Neutrophil (primary cell): ENCODE data around the gene SLC31A2.
A peak's percentile ranks its signal among the peaks of the same experiment; 100 is the strongest.

ENCODE experiments used
- H3K27ac ChIP-seq: fragments of 200-600 bp; sonication (generic); 2 replicates; pipeline ENCODE4 v1.5.1; 2016; ENCODE audit warnings: mild to moderate bottlenecking, moderate library complexity
- H3K27me3 ChIP-seq: fragments of 200-600 bp; sonication (generic); 2 replicates; pipeline ENCODE4 v1.6.0; 2016; ENCODE audit warnings: mild to moderate bottlenecking
- H3K36me3 ChIP-seq: fragments of 200-600 bp; sonication (generic); 2 replicates; pipeline ENCODE4 v1.5.1; 2017
- H3K4me1 ChIP-seq, 2 experiments: fragments of 200-600 bp in 1 of 2; sonication (generic) in 1 of 2; 1 replicate in 1 of 2; 2 replicates in 1 of 2; pipeline versions ENCODE4 v1.5.1 to v1.6.1; 2013 to 2016; ENCODE audit warnings: low read depth in 1 of 2, low read length in 1 of 2, mild to moderate bottlenecking in 1 of 2, moderate library complexity in 1 of 2; ENCODE audit not compliant: control insufficient read depth in 1 of 2, insufficient read depth in 1 of 2
- H3K4me3 ChIP-seq, 2 experiments: fragments of 200-600 bp in 1 of 2; sonication (generic) in 1 of 2; 1 replicate in 1 of 2; 2 replicates in 1 of 2; pipeline ENCODE4 v1.5.1; 2013 to 2016; ENCODE audit warnings: low read depth in 1 of 2, low read length in 1 of 2, mild to moderate bottlenecking in 1 of 2, moderate library complexity in 1 of 2
- H3K9me3 ChIP-seq: fragments of 200-600 bp; sonication (generic); 2 replicates; pipeline ENCODE4 v1.5.1; 2016
- TF ChIP-seq, protein P1 (sequence below): fragments of 200-600 bp; sonication (generic); IDR thresholded peaks from 2 replicates; pipeline ENCODE4 v1.5.1; 2016; ENCODE audit warnings: antibody characterized with exemption

The SLC31A2 gene

DNA sequence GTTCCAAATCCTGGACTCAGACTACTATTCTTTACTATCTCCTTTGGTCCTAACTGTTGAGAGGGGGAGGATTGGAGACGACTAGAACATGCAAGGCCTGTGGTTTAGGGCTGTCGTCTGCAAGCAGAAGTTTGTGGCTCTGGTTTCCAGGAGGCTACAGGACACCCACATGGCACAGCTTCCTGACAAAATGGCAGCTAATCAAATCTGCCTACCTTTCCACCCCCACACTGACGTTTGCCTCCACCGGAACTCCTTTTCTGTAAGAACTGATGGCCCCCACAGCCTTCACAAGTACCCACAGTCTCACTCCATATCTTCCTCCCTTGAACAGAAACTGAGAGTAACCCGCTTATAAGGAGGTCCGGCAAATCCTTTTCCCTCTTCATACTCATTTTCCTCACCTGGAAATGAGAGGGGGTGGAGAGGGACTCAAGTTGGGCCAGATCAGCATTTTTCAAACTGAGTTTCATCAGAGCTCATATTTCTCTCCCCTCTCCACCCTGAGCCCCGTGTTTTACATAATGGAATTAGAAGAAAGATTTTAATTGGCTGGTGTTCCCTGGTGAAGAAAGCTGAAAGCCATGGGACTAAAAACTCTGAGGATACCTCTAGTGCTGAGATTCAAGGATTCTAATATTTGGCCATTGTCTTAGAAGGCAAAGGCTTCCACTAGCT, 5.2 kb downstream of the SLC31A2 start:
- Histone ChIP-seq H3K4me1 (peaks cover 55 to 58% of the 10 kb centered on the region in 2 experiments), H3K9me3 (no peaks in the 10 kb centered on the region), H3K27ac (peak overlapping the region; percentile 94), H3K4me3 (peak overlapping the region; percentile 19 to 38), H3K27me3 (no peaks in the 10 kb centered on the region), H3K36me3 (peaks cover 53% of the 10 kb centered on the region)
- TF ChIP-seq, protein P1, sequence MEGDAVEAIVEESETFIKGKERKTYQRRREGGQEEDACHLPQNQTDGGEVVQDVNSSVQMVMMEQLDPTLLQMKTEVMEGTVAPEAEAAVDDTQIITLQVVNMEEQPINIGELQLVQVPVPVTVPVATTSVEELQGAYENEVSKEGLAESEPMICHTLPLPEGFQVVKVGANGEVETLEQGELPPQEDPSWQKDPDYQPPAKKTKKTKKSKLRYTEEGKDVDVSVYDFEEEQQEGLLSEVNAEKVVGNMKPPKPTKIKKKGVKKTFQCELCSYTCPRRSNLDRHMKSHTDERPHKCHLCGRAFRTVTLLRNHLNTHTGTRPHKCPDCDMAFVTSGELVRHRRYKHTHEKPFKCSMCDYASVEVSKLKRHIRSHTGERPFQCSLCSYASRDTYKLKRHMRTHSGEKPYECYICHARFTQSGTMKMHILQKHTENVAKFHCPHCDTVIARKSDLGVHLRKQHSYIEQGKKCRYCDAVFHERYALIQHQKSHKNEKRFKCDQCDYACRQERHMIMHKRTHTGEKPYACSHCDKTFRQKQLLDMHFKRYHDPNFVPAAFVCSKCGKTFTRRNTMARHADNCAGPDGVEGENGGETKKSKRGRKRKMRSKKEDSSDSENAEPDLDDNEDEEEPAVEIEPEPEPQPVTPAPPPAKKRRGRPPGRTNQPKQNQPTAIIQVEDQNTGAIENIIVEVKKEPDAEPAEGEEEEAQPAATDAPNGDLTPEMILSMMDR: no peak

DNA sequence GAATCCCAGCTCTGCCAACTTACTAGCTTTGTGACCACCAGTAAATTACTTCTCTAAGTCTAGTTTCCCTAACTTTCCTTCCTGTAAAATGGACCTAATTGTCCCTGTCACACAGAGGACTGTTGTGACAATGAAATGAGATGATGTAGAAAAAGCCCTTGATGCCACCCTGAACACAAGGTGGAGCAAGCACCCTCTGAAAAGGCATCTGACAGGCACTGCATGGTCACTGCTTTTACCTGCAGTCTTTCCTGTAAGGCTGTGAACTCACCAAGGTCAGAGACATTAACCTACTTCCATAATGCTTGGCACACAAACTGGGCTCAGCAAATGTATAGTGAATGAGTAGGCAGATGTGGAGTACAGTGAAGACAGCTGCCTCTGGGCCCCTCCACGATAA, 6.1 kb downstream of the SLC31A2 start:
- Histone ChIP-seq H3K4me3 (no peak overlapping the region), H3K36me3 (peaks cover 62% of the 10 kb centered on the region), H3K27me3 (no peaks in the 10 kb centered on the region), H3K27ac (peak overlapping the region; percentile 94), H3K4me1 (peaks cover 51 to 52% of the 10 kb centered on the region in 2 experiments), H3K9me3 (no peaks in the 10 kb centered on the region)
- TF ChIP-seq, protein P1: no peak

DNA sequence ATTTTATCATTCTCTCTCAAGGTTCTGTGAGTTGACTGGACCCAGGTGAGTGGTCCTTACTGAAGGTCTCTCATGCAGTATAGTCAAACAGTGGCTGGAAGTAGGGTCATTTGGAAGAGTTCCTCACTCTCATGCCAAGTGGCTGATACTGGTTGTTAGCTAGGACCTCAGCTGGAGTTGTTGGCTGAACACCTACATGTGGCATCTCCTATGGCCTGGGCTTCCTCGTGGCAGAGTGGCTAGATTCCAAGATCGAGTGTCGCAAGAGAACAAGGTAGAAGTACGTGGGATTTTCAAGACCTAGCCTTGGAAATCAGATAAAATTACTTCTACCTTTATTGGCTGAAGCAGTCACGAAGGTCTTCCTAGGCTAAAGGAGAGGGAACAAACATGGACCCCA, 7.6 kb downstream of the SLC31A2 start:
- Histone ChIP-seq H3K27me3 (no peaks in the 10 kb centered on the region), H3K4me3 (no peak overlapping the region), H3K36me3 (peaks cover 69% of the 10 kb centered on the region), H3K9me3 (no peaks in the 10 kb centered on the region), H3K4me1 (peaks cover 35 to 36% of the 10 kb centered on the region in 2 experiments), H3K27ac (peak overlapping the region; percentile 0)
- TF ChIP-seq, protein P1: no peak

DNA sequence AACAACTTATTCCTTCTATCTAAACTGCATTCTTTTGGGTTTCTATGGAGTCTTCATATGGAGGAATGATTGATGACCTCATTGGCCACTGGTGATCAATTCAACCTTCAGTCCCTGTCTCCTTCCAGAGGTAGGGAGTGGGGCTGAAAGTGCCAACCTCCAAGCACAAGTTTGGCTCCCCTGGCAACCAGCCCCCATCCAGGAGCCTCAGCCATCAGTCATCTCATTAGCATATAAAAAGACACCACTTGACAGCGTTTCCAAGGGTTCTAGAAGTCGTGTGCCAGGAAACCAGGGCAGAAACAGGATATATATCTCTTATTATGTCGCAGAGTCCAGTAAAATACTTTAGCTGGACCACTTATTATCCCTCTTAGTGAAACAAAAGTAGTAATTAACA, 9.8 kb downstream of the SLC31A2 start:
- H3K36me3 ChIP-seq: peaks cover 89% of the 10 kb centered on the region
- H3K9me3 ChIP-seq: no peaks in the 10 kb centered on the region
- peaks cover 14 to 15% of the 10 kb centered on the region in 2 experiments for H3K4me1 ChIP-seq
- TF ChIP-seq, protein P1: no peak
- no peak overlapping the region for H3K4me3 ChIP-seq
- H3K27ac ChIP-seq: no peak overlapping the region
- no peaks in the 10 kb centered on the region for H3K27me3 ChIP-seq

DNA sequence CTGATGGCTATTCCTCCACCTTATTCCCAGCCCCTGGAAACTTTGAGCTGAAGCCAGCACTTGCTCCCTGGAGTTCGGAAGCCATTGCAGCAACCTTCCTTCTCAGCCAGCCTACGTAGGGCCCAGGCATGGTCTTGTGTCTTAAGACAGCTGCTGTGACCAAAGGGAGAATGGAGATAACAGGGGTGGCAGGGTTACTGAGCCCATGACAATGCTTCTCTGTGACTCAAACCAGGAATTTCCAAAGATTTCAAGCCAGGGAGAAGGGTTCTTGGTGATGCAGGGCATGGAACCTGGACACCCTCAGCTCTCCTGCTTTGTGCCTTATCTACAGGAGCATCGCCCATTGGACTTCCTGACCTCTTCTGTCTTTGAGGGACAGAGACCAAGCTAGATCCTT, 12.2 kb downstream of the SLC31A2 start:
- TF ChIP-seq, protein P1: no peak
- H3K27ac ChIP-seq: peak overlapping the region; percentile 35
- no peaks in the 10 kb centered on the region for H3K27me3 ChIP-seq
- H3K4me3 ChIP-seq: no peak overlapping the region
- H3K36me3 ChIP-seq: peaks cover 100% of the 10 kb centered on the region
- no peaks in the 10 kb centered on the region for H3K4me1 ChIP-seq
- no peaks in the 10 kb centered on the region for H3K9me3 ChIP-seq
